HG03575 (cell line): ENCODE measurements around the gene KRTAP12-2.
"Not testable (repeated sequence)": the region's sequence is repeated elsewhere in the genome, so short reads cannot be mapped to it uniquely, and the experiment has no call there.

Source experiments
- ATAC-seq: cut with Tn5 transposase; IDR thresholded peaks from one replicate; pipeline ENCODE4 v1.9.1; 2021; ENCODE audit not compliant: unreplicated experiment, insufficient number of reproducible peaks, low FRiP score; ENCODE audit errors: extremely low read depth

Gene KRTAP12-2

DNA sequence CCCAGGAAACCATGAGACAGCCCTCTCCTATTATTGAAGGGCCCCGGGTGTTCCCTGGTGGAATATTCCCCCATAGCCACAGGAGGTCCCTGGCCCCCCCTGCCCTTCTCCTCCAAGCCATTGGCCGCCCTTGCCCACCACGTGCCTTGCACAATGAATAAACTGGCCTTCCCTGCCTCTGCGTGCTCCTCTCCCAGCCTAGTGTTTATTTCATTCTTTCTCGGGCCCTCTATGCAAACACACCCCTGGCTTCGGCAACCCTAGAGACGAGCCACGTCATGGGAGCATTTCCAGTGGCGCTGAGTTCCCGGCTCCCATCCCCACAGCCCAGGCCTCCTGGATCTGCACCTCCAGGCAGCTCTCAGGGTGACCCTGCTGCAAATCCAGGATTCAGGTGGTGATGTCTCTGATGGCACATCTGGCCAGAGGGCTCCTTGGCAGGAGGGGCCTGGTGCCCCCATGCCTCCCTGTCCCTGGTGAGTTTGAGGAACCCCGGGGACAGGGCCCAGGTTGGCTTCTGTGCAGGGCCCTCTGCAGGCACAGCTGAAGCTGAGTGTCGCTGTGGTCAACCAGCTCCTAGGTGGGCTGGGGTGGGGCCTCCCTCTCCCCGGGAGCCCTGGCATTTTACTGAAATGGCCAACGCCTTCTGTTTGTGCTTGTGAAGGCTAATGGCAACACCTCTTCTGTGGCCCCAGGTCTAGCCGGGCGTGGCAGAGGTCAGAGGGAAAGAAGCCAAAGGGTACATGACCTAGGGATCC lies 36.4 kb upstream of the KRTAP12-2 start:
- ATAC-seq = no peak

DNA sequence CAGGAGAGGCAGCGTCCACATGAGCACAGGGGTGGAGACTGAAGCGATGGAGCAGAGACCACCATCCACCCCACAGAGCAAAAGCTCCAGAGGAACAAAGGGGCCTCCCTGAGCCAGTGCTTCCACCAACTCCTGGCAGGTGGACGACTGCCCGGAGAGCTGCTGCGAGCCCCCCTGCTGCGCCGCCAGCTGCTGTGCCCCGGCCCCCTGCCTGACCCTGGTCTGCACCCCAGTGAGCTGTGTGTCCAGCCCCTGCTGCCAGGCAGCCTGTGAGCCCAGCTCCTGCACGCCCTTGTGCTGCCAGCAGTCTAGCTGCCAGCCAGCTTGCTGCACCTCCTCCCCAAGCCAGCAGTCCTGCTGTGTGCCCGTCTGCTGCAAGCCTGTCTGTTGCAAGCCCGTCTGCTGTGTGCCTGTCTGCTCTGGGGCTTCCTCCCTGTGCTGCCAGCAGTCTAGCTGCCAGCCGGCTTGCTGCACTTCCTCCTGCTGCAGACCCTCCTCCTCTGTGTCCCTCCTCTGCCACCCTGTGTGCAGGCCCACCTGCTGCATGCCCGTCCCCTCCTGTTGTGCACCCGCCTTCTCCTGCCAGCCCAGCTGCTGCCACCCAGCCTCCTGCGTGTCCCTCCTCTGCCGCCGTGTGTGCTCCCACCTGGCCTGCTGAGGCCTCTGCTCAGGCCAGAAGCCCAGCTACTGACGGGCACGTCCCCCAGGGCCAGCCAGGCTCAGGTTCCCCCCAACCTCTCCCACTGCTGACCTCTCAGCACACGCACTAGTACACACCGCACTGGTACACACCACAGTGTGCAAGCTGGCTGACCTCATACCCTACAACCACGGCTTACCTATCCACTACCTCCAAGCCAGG lies 35.6 kb upstream of the KRTAP12-2 start:
- ATAC-seq = no peak

DNA sequence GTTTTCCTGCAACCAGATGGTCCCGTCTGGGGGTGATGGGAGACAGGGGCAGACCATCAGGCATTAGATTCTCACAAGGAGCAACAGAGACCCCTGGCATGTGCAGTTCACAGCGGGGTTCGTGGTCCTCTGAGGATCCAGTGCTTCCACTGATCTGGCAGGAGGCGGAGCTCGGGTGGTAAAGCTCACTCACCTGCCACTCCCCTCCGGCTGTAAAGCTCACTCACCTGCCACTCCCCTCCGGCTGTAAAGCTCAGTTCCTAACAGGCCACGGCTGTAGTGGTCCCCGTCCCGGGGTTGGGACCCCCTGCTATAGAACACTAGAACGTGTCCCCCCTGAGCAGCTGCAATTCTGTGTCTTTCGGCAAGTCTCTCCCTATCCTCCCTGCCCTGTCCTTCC lies 34.8 kb upstream of the KRTAP12-2 start:
- no peak for ATAC-seq

GRCh38 chr21:44701023-44701400 lies 34.3 kb upstream of the KRTAP12-2 start:
- no peak for ATAC-seq

DNA sequence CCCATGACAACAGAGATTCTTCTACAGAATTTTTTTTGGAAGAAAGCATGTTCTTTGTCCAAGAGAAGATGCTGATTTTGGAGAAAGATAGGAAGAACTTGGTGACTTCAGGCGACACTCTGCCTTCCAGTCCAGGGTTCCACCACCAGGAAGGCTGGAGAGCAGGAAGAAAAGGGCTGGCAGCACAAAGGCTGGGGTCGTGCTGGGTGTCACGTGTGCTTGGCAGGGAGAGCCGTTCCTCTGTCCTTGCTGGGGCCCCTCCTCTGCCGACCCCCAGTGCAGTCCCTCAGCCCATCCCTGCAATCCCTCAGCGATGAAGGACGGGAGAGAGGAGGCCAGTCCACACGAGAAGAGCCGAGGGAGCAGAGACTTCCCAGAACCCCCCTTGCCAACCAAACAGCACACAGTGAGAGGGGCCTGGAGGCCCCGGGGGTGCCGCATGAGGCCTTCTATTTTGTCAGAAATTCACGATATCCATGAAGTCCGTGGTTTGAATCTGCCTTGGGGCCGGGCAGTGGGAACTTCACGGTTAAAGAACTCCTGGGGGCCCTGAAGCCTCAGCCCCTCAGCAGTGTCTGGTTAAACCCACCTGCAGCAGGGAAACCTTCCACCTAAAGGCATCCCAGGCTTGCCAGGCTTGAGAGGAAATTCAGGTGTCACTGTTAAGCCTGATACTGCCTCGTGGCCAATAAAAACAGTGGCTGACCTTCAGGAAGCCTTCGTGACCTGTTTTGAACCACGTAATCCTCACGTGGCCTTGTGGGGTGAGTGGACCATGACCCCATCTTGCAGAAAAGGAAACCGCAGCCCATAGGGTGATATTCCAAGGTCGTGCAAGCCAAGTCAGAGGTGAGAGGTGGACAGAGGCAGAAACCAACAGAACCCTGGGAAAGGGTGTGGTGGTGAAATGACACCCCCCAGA lies 33.6 kb upstream of the KRTAP12-2 start:
- ATAC-seq = no peak

DNA sequence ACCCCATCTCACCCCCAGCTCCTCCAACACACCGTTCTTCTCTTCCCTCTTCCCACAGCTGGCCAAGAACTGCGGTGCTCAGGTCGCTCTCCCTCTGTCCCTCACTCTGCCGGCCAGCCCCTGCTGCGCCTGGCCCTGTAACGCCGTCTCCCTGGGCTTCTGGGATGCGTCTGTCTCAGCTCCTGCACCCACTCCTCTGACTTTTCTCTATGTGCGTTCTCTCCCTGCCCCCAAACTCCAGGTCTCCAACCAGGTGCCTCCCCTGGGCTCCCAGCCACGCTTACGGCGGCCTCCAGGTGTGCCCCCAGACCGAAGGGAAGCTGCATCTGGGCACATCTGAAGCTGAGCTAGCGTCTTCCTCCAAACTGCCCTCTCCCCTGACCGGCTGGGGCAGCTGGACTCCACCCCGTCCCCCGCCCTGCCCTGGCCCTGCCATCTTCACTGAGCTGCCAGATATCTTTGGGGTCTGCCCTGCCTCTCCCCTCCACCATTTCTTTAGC lies 32.8 kb upstream of the KRTAP12-2 start:
- ATAC-seq = no peak

- ATAC-seq = no peak
Measured at GRCh38 chr21:44697811-44698734, 31.3 kb upstream of the KRTAP12-2 start.

DNA sequence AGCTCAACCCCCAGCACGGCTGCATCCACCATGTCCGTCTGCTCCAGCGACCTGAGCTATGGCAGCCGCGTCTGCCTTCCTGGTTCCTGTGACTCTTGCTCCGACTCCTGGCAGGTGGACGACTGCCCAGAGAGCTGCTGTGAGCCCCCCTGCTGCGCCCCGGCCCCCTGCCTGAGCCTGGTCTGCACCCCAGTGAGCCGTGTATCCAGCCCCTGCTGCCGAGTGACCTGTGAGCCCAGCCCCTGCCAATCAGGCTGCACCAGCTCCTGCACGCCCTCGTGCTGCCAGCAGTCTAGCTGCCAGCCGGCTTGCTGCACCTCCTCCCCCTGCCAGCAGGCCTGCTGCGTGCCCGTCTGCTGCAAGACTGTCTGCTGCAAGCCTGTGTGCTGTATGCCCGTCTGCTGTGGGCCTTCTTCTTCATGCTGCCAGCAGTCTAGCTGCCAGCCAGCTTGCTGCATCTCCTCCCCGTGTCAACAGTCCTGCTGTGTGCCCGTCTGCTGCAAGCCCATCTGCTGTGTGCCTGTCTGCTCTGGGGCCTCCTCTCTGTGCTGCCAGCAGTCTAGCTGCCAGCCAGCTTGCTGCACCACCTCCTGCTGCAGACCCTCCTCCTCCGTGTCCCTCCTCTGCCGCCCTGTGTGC lies 30.6 kb upstream of the KRTAP12-2 start, which contains the start of gene KRTAP10-12:
Gene KRTAP10-12 (plus strand): TSS at position 1 of the 639 bp plus-strand sequence. CDS start 30 bp downstream, at position 31.
- not testable (repeated sequence) for ATAC-seq

- ATAC-seq = no peak
Measured at GRCh38 chr21:44696572-44696971, 29.8 kb upstream of the KRTAP12-2 start.

GRCh38 chr21:44695641-44696040 lies 28.9 kb upstream of the KRTAP12-2 start:
- no peak for ATAC-seq

DNA sequence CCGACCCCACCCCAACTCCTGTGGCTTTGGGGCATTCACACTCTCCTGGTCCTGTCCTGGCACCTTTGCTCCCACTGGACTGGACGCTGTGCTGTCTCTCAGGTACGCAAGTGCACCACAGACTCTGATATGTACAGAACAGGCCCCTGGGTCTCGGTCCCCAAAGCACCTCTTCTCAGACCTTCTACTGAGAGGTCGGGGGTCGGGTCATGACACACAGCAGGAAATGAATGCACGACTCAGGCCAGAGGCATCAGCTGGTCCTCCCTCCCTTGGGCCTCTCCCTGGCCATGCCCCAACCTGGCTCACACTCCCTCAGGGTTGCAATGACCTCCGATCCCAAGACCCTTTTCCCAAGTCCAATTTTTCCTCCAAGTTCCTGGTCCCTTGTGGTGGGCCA lies 28.5 kb upstream of the KRTAP12-2 start:
- ATAC-seq = no peak

- no peak for ATAC-seq
Measured at GRCh38 chr21:44694776-44695175, 28.0 kb upstream of the KRTAP12-2 start.

GRCh38 chr21:44692798-44693512 lies 26.2 kb upstream of the KRTAP12-2 start:
- ATAC-seq = no peak

- ATAC-seq = no peak
Measured at GRCh38 chr21:44691686-44692085, 25.0 kb upstream of the KRTAP12-2 start.

DNA sequence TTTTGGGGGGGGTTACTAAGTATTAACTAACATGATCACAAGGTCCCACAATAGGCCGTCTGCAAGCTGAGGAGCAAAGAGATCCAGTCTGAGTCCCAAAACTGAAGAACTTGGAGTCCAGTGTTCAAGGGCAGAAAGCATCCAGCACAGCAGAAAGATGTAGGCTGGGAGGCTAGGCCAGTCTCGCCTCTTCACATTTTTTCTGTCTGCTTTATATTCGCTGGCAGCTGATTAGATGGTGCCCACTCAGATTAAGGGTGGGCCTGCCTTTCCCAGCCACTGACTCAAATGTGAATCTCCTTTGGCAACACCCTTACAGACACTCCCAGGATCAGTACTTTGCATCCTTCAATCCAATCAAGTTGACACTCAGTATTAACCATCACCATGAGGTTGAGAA lies 23.0 kb upstream of the KRTAP12-2 start:
- ATAC-seq = not testable (repeated sequence)

- no peak for ATAC-seq
Measured at GRCh38 chr21:44687671-44688070, 20.9 kb upstream of the KRTAP12-2 start.
